HCT116 (cell line): ENCODE results near the gene CDC42EP1. TPM values are rescaled to one million over a fixed set of nuclear protein-coding genes. Genes with fewer than 3 reads are reported as not detected.

Source experiments
- ATAC-seq: fragments of 200-7000 bp; cut with Tn5 transposase; 2 replicates; pipeline ENCODE4 v1.9.1; 2020; ENCODE audit warnings: mild to moderate bottlenecking, moderate library complexity
- BruUV-seq: library from RNA; stranded (reverse); fragments of 400-500 nt; replicated peaks from 2 replicates; lab custom pipeline; 2021; lab: Mats Ljungman, UMichigan
- CTCF ChIA-PET: fragments of 300-600 bp; sonication (Branson Sonifier 250); formaldehyde crosslinking; loops from one replicate; lab custom pipeline; 2021; ENCODE audit warnings: antibody characterized with exemption; lab: Charles Lee
- POLR2A ChIA-PET: fragments of 300-600, 350-600 bp; sonication (Branson Sonifier 250); formaldehyde crosslinking; loops from one replicate; lab custom pipeline; 2021; ENCODE audit warnings: antibody characterized with exemption; lab: Charles Lee
- RAD21 ChIA-PET, 2 experiments: fragments of 300-600 bp; sonication (Branson Sonifier 250); formaldehyde crosslinking; loops; one replicate each; lab custom pipeline; 2023; ENCODE audit warnings: low total read pairs in 2 of 2; ENCODE audit not compliant: uncharacterized antibody in 2 of 2, unreplicated experiment in 2 of 2, low non-redundant PET in 1 of 2; lab: Charles Lee
- DNase-seq: peaks from one replicate; pipeline ENCODE4 v3.0.0-alpha.2; 2010; ENCODE audit warnings: low read depth, low spot score
- H2AFZ ChIP-seq: fragments of 200-600 bp; shearing (Covaris generic), sonication (generic); 2 replicates; pipeline ENCODE4 v1.6.1; 2017; ENCODE audit warnings: low read depth, mixed run types, mixed read lengths, antibody characterized with exemption, low read length; ENCODE audit not compliant: poor library complexity, severe bottlenecking
- H3K27ac ChIP-seq: 2 replicates; pipeline ENCODE4 v1.5.1; 2012; ENCODE audit warnings: low read depth, low read length
- H3K27me3 ChIP-seq: fragments of 200-600 bp; sonication (generic); 2 replicates; pipeline ENCODE4 v1.6.1; 2016; ENCODE audit warnings: mixed run types, low read length, mixed read lengths; ENCODE audit not compliant: insufficient read depth
- H3K36me3 ChIP-seq, 2 experiments: fragments of 200-500 bp in 1 of 2; fragments of 200-600 bp in 1 of 2; sonication (Bioruptor generic) in 1 of 2; sonication (generic) in 1 of 2; 2 replicates each; pipeline versions ENCODE4 v1.5.1 to v1.6.1; 2014 to 2016; ENCODE audit warnings: low read length in 2 of 2, inconsistent platforms in 1 of 2, mixed read lengths in 1 of 2, mixed run types in 1 of 2; ENCODE audit not compliant: insufficient read depth in 2 of 2, control insufficient read depth in 1 of 2
- H3K4me1 ChIP-seq, 2 experiments: fragments of 200-600 bp in 1 of 2; sonication (generic) in 1 of 2; 2 replicates each; pipeline versions ENCODE4 v1.5.1 to v1.6.1; 2012 to 2017; ENCODE audit warnings: low read length in 2 of 2, inconsistent platforms in 1 of 2, mild to moderate bottlenecking in 1 of 2, mixed read lengths in 1 of 2, mixed run types in 1 of 2, moderate library complexity in 1 of 2; ENCODE audit not compliant: insufficient read depth in 2 of 2, control insufficient read depth in 1 of 2
- H3K4me2 ChIP-seq: fragments of 200-600 bp; sonication (generic); 2 replicates; pipeline ENCODE4 v1.6.1; 2017; ENCODE audit warnings: mixed run types, low read length, mixed read lengths
- H3K4me3 ChIP-seq, 2 experiments: fragments of 200-600 bp in 1 of 2; sonication (generic) in 1 of 2; replicated peaks in 1 of 2; 2 replicates each; pipeline ENCODE4 v1.5.1; 2011 to 2016; ENCODE audit warnings: low read length in 2 of 2, control low read depth in 1 of 2, low read depth in 1 of 2, mild to moderate bottlenecking in 1 of 2, mixed read lengths in 1 of 2, mixed run types in 1 of 2
- H3K79me2 ChIP-seq: fragments of 200-600 bp; sonication (generic); 2 replicates; pipeline ENCODE4 v1.6.1; 2017; ENCODE audit warnings: mild to moderate bottlenecking, mixed run types, low read length, moderate library complexity, mixed read lengths; ENCODE audit not compliant: insufficient read depth
- H3K9ac ChIP-seq: fragments of 200-600 bp; sonication (generic); 2 replicates; pipeline ENCODE4 v1.6.1; 2016; ENCODE audit warnings: low read length, mixed read lengths
- H3K9me2 ChIP-seq: fragments of 200-600 bp; sonication (generic), shearing (Covaris generic); 2 replicates; pipeline ENCODE4 v1.6.1; 2017; ENCODE audit warnings: mixed run types, mild to moderate bottlenecking, moderate library complexity; ENCODE audit not compliant: insufficient read depth
- H3K9me3 ChIP-seq, 2 experiments: fragments of 200-500 bp in 1 of 2; fragments of 200-600 bp in 1 of 2; sonication (Bioruptor generic) in 1 of 2; sonication (generic) in 1 of 2; 2 replicates each; pipeline ENCODE4 v1.6.1; 2014 to 2017; ENCODE audit warnings: low read length in 2 of 2, mixed read lengths in 2 of 2, inconsistent platforms in 1 of 2, low read depth in 1 of 2, mild to moderate bottlenecking in 1 of 2, mixed run types in 1 of 2, moderate library complexity in 1 of 2; ENCODE audit not compliant: control insufficient read depth in 1 of 2, insufficient read depth in 1 of 2
- H4K20me1 ChIP-seq: fragments of 200-600 bp; sonication (generic), shearing (Covaris generic); 2 replicates; pipeline ENCODE4 v1.6.1; 2017; ENCODE audit warnings: mixed run types, mild to moderate bottlenecking, moderate library complexity; ENCODE audit not compliant: insufficient read depth
- CBX3 ChIP-seq: IDR thresholded peaks from 2 replicates; pipeline ENCODE4 v1.6.1; 2012; ENCODE audit warnings: low read depth
- EGR1 ChIP-seq: IDR thresholded peaks from 2 replicates; pipeline ENCODE4 v1.6.1; 2012; ENCODE audit warnings: low read depth
- EZH2 ChIP-seq: fragments of 200-600 bp; sonication (generic); IDR thresholded peaks from 2 replicates; pipeline ENCODE4 v1.6.1; 2017; ENCODE audit warnings: antibody characterized with exemption, mixed run types
- EZH2phosphoT487 ChIP-seq: fragments of 200-600 bp; IDR thresholded peaks from 2 replicates; pipeline ENCODE4 v1.6.1; 2018; ENCODE audit warnings: antibody characterized with exemption, borderline replicate concordance
- FOSL1 ChIP-seq: IDR thresholded peaks from 2 replicates; pipeline ENCODE4 v1.6.1; 2012; ENCODE audit warnings: low read depth
- MAX ChIP-seq: IDR thresholded peaks from 2 replicates; pipeline ENCODE4 v1.6.1; 2012
- POLR2AphosphoS5 ChIP-seq: IDR thresholded peaks from 2 replicates; pipeline ENCODE4 v1.6.1; 2011; ENCODE audit warnings: mild to moderate bottlenecking, low read depth, low read length, moderate library complexity
- SP1 ChIP-seq: IDR thresholded peaks from 2 replicates; pipeline ENCODE4 v1.6.1; 2012; ENCODE audit warnings: low read depth
- SRF ChIP-seq: IDR thresholded peaks from 2 replicates; pipeline ENCODE4 v1.6.1; 2012; ENCODE audit warnings: low read depth
- TCF7L2 ChIP-seq: IDR thresholded peaks from 2 replicates; pipeline ENCODE4 v1.7.0; 2011; ENCODE audit warnings: borderline replicate concordance, inconsistent platforms; ENCODE audit not compliant: insufficient read depth, insufficient read length; ENCODE audit errors: extremely low read depth
- ZNF274 ChIP-seq: fragments of 200-500 bp; sonication (Bioruptor generic); IDR thresholded peaks from 2 replicates; pipeline ENCODE4 v1.6.1; 2014; ENCODE audit warnings: mild to moderate bottlenecking, low read depth, low read length, inconsistent platforms
- intact Hi-C: fragments of 100-400 bp; cut with micrococcal nuclease; formaldehyde crosslinking; loops from 2 replicates; pipeline ENCODE4 v1.10.0; 2022
- total RNA-seq: library from RNA; stranded (reverse); gene quantifications from one replicate; pipeline ENCODE4 v1.2.1, GENCODE V29; 2021; ENCODE audit not compliant: unreplicated experiment

Gene CDC42EP1
- total RNA-seq, 1 experiment from 2014 or later, result 160 TPM

GRCh38 chr22:37599153-37599552 lies 38.9 kb downstream of the CDC42EP1 start:
- ATAC-seq, result no peak
- no peaks in the 10 kb centered on the region for H4K20me1 ChIP-seq
- TF ChIP-seq SP1 (no peak; the same call in 1 of the 2 replicates), POLR2AphosphoS5 (no peak), EZH2 (no peak)
- TF ChIP-seq, all 23 proteins: peak for 0
- ChIA-PET CTCF (interaction anchor here (0.7 kb wide), 1 partner anchor 8 kb away, joined by 3 read pairs; no protein-coding TSS in a partner anchor), RAD21 (interaction anchor here in 1 of 2 experiments (1.1 kb wide), 1 partner anchor 61 kb away, joined by 3 read pairs; no protein-coding TSS in a partner anchor), POLR2A (interaction anchor here (1.1 to 1.7 kb wide), 2 partner anchors 9 to 76 kb away, joined by 3 to 9 read pairs; partner anchors contain the start of genes GGA1 and LGALS1)
- no peaks in the 10 kb centered on the region for H3K79me2 ChIP-seq
- intact Hi-C loops, result no loop called here
- H3K9ac ChIP-seq, result no peak overlapping the region
- H3K9me3 ChIP-seq, result no peaks in the 10 kb centered on the region
- H3K4me2 ChIP-seq, result peak overlapping the region; percentile 43
- H3K27ac ChIP-seq, result no peak overlapping the region
- no peak for DNase-seq
- H3K4me1 ChIP-seq, result peaks cover 24 to 33% of the 10 kb centered on the region in 2 experiments
- no peaks in the 10 kb centered on the region for H3K9me2 ChIP-seq
- no peaks in the 10 kb centered on the region for H3K27me3 ChIP-seq
- BruUV-seq, result no TSS peak
- no peak overlapping the region for H3K4me3 ChIP-seq
- H2AFZ ChIP-seq, result no peak overlapping the region
- H3K36me3 ChIP-seq, result no peaks in the 10 kb centered on the region

GRCh38 chr22:37601203-37601539 lies 40.9 kb downstream of the CDC42EP1 start:
- H3K36me3 ChIP-seq, result no peaks in the 10 kb centered on the region
- ChIA-PET RAD21 (no interaction called here), CTCF (interaction anchor here (1.3 to 2.4 kb wide), 2 partner anchors 9 to 40 kb away, joined by 3 to 14 read pairs; no protein-coding TSS in a partner anchor), POLR2A (interaction anchor here (2.7 kb wide), 1 partner anchor 9 kb away, joined by 16 read pairs; no protein-coding TSS in a partner anchor)
- DNase-seq (no peak), ATAC-seq (no peak)
- H3K27ac ChIP-seq, result no peak overlapping the region; the same call in 1 of the 2 replicates
- peak overlapping the region; percentile 15 for H3K4me2 ChIP-seq
- no peaks in the 10 kb centered on the region for H3K79me2 ChIP-seq
- H3K9me2 ChIP-seq, result no peaks in the 10 kb centered on the region
- no peak overlapping the region for H3K4me3 ChIP-seq
- no peak overlapping the region for H3K9ac ChIP-seq
- no peaks in the 10 kb centered on the region for H3K27me3 ChIP-seq
- BruUV-seq, result no TSS peak
- H3K9me3 ChIP-seq, result no peaks in the 10 kb centered on the region
- TF ChIP-seq TCF7L2 (no peak), EGR1 (no peak), CBX3 (no peak), FOSL1 (no peak), MAX (no peak), SRF (no peak), ZNF274 (no peak), EZH2phosphoT487 (no peak)
- H2AFZ ChIP-seq, result no peak overlapping the region
- intact Hi-C loops, result no loop called here
- no peaks in the 10 kb centered on the region for H4K20me1 ChIP-seq
- H3K4me1 ChIP-seq, result peaks cover 37 to 48% of the 10 kb centered on the region in 2 experiments
